GM08714 (cell line): ENCODE measurements around the gene ZYG11A.
A peak's percentile ranks its signal among the peaks of the same experiment; 100 is the strongest.
"Not testable (repeated sequence)": the region's sequence is repeated elsewhere in the genome, so short reads cannot be mapped to it uniquely, and the experiment has no call there.

Experiments
- H3K4me3 ChIP-seq: fragments of 200-500 bp; sonication (Bioruptor generic); 2 replicates; pipeline ENCODE4 v1.5.1; 2014; ENCODE audit warnings: mild to moderate bottlenecking, low read length, inconsistent platforms
- ZNF274 ChIP-seq: IDR thresholded peaks from 2 replicates; pipeline ENCODE4 v1.6.1; 2012; ENCODE audit warnings: mild to moderate bottlenecking, low read depth, low read length

The ZYG11A gene

DNA sequence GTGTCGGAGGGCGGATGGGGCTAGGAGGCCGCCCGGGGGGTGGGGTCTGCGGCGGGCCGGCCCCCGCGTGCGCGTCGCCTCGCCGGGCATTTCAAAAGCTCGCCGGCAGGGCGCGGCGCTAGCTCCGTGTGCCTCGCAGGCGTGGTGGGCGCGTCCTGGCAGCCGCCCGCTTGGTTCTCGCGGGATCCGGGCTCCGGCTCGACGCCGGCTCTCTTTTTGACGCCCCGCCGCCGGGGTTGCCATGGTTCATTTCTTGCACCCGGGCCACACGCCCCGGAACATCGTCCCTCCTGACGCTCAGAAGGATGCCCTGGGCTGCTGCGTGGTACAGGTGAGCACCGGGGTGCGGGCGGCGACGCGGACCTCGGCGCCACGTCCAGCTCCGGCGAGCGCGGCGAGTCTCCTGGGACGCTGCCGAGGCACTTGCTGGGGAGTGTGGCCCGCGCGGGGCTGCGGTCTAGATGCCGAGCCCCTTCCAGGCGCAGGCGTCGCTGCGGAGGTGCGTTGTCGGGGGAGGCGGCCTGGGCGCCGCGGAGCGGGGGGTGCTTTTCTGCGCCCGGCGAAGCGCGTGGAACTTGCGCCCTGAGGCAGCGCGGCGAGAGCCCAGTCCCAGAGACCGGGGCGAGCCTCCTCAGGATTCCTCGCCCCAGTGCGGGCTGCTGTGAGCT is at the start of gene ZYG11A:
ZYG11A (plus strand) TSS at position 118 of the 668 bp plus-strand sequence; CDS start at position 242, 124 bp downstream.
- no peak for TF ChIP-seq ZNF274
- peak within 1 kb of the TSS; percentile 70 for H3K4me3 ChIP-seq

DNA sequence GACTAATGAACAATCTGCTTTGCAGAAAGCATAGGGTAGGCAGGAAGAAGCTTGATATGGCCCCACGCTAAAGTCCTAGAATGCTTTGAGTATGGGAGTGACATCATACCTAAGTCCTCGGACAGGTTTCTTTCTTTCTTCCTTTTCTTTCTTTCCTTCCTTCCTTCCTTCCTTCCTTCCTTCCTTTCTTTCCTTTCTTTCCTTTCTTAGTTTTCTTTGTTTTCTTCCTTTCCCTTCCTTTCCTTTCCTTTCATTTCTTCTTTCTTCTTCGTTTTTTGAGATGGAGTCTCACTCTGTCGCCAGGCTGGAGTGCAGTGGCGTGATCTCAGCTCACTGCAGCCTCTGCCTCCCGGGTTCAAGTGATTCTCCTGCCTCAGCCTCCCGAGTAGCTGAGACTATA is 48.8 kb upstream of the ZYG11A start:
- not testable (repeated sequence) for H3K4me3 ChIP-seq

GRCh38 chr1:52795464-52795863 is 47.1 kb upstream of the ZYG11A start:
- H3K4me3 ChIP-seq, result no peak overlapping the region
- no peak for TF ChIP-seq ZNF274

DNA sequence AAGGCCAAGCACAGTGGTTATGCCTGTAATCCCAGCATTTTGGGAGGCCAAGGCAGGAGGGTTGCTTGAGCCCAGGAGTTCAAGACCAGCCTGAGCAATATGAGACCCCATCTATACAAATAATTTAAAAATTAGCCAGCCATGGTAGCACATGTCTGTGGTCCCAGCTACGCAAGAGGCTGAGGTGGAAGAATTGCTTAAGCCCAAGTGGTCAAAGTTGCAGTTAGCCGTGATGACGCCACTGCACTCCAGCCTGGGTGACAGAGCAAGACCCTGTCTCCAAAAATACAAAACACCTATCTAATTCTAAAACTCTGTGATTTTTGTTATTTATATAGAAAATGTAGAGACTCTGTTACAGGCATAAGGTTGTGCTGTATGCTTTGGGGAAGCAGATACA is 44.2 kb upstream of the ZYG11A start:
- H3K4me3 ChIP-seq, result no peak overlapping the region
- TF ChIP-seq ZNF274, result no peak

DNA sequence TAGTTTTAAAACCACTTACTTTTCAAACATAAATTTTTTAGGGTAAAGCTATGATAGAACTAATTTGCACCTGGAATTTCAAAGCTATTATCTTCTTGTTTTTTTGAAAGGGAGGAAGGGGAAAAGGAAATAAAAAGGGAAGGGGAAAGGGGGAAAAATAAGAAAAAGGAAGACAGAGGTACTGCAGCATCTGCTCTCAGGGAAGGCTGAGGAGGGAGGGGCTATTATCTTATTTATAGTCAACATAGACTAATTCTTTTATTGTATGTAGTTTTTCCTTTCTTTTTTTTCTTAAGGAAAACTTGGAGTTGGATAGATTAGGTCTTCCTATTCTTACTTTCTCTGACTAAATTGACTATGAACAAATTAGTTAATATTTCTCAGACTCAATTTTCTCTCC is 41.5 kb upstream of the ZYG11A start:
- H3K4me3 ChIP-seq, result no peak overlapping the region
- TF ChIP-seq ZNF274, result no peak

GRCh38 chr1:52804083-52804482 is 38.5 kb upstream of the ZYG11A start:
- H3K4me3 ChIP-seq, result not testable (repeated sequence)

DNA sequence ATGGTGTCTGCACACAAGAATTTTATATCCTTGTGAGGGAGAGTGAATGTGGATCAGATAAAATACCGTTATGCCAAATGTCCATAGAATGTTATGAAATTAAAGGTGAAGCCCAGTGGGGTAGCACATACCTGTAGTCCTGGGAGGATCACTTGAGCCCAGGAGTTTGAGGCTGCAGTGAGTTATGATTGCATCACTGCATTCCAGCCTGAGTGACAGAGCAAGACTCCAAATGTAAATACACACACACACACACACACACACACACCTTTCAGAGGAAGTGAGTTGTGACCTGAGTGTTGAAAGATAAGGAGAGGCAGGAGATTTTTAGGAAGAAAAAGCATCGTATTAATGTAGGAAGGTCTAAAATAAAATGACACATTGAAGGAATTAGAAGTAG is 28.1 kb upstream of the ZYG11A start:
- no peak overlapping the region for H3K4me3 ChIP-seq
- TF ChIP-seq ZNF274, result no peak

DNA sequence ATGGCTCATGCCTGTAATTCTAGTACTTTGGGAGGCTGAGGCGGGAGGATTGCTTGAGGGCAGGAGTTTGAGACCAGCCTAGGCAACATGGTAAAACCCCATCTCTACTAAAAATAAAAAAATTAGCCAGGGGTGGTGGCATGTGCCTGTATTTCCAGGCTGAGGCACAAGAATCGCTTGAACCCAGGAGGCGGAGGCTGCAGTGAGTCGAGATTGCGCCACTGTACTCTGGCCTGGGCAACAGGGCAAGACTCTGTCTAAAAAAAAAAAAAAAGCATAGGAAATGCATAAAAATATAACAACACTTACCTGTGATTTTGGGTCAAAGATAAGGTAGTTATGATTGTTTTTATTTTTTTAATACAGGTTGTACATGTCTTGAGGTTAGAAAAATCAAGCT is 21.7 kb upstream of the ZYG11A start:
- not testable (repeated sequence) for H3K4me3 ChIP-seq

- no peak overlapping the region for H3K4me3 ChIP-seq
- TF ChIP-seq ZNF274, result no peak
Observed at GRCh38 chr1:52825868-52826267, 16.7 kb upstream of the ZYG11A start.

DNA sequence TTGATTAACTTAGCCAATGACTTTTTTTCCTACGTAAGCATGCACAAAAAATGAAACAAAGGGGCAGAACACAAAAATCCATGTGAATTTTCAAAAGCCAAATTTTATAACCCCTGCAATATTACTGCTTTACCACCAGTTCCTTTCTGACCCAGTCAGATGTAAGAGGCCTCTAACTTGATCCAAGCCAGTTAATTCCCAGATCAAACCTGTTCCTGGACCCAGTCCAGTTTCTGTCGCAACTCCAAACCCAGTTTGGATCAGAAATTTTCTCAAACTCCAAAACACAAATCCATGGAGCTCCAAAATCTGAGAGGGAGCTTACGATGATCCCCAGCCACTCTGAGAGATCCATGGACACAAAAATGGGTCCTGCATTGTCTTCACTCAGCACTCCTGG is 7.8 kb upstream of the ZYG11A start:
- no peak overlapping the region for H3K4me3 ChIP-seq

DNA sequence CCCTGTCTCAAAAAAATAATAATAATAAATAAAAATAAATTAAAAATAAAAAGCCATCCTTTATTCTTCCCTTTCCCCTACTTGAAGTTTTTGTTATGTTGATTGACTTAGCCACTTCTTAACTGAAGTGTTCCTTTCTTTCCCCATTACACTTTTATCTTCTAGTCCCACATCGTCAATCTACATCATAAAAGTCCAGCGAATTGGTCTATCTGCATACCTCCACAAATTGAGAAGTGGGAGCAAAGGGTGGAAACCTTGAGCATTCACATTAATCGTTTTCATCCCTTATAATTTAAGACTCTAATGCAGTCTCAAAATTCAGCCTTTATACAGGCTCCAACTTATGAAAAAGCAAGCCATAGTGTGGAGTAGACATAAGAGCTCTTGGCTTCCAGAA is 6.5 kb upstream of the ZYG11A start:
- no peak for TF ChIP-seq ZNF274
- no peak overlapping the region for H3K4me3 ChIP-seq

More for the DNA sequence above, 7.8 kb upstream of the ZYG11A start:
- TF ChIP-seq ZNF274, result no peak

- not testable (repeated sequence) for H3K4me3 ChIP-seq
Observed at GRCh38 chr1:52839175-52839574, 3.4 kb upstream of the ZYG11A start.

GRCh38 chr1:52845119-52845518 is 2.6 kb downstream of the ZYG11A start:
- not testable (repeated sequence) for H3K4me3 ChIP-seq

GRCh38 chr1:52848423-52848822 is 5.9 kb downstream of the ZYG11A start:
- no peak for TF ChIP-seq ZNF274
- no peak overlapping the region for H3K4me3 ChIP-seq

DNA sequence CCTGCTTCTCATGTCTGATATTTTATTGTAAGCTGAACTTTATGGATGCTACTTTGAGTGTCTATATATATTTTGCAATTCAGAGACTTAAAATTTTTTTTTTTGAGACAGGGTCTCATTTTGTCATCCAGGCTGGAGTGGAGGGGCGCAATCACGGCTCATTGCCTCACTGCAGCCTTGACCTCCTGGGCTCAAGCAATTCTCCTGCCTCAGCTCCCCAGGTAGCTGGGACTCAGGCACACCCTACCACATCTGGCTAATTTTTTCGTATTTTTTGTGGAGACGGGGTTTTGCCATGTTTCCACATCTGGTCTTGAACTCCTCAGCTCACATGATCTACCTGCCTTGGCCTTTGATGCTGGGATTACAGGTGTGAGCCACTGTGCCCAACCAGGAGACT is 8.4 kb downstream of the ZYG11A start:
- TF ChIP-seq ZNF274, result no peak
- no peak overlapping the region for H3K4me3 ChIP-seq

- no peak overlapping the region for H3K4me3 ChIP-seq
- no peak for TF ChIP-seq ZNF274
Observed at GRCh38 chr1:52852854-52853253, 10.3 kb downstream of the ZYG11A start.
